HepG2 (cell line): ENCODE data around the gene HINT2. TPM values are rescaled to one million over a fixed set of nuclear protein-coding genes. Genes with fewer than 3 reads are reported as not detected.

Source experiments
- HNF4G ChIP-seq, 2 experiments: sonication (generic) in 1 of 2; formaldehyde crosslinking in 1 of 2; IDR thresholded peaks; 2 replicates each; pipeline versions ENCODE4 v1.4.0 to v1.6.1; 2011 to 2020; ENCODE audit warnings: borderline replicate concordance in 2 of 2, low read depth in 2 of 2, mild to moderate bottlenecking in 2 of 2, low read length in 1 of 2, missing genetic modification reagents in 1 of 2, moderate library complexity in 1 of 2
- MLLT10 ChIP-seq: sonication (generic); formaldehyde crosslinking; IDR thresholded peaks from 2 replicates; pipeline ENCODE4 v1.4.0; 2020; ENCODE audit warnings: missing genetic modification reagents
- POLR2AphosphoS5 ChIP-seq: IDR thresholded peaks from 2 replicates; pipeline ENCODE4 v1.6.1; 2012; ENCODE audit warnings: low read depth, low read length
- RXRB ChIP-seq: IDR thresholded peaks from 2 replicates; pipeline ENCODE4 v1.6.1; 2016; ENCODE audit warnings: borderline replicate concordance, missing genetic modification reagents, missing compliant biosample characterization
- ZBTB20 ChIP-seq: sonication (generic); formaldehyde crosslinking; IDR thresholded peaks from 2 replicates; pipeline ENCODE4 v1.8.1; 2023; ENCODE audit warnings: missing genetic modification reagents, low read depth, mild to moderate bottlenecking, borderline replicate concordance
- ZFP62 ChIP-seq: sonication (generic); formaldehyde crosslinking; IDR thresholded peaks from 2 replicates; pipeline ENCODE4 v1.4.0; 2020; ENCODE audit warnings: missing genetic modification reagents
- ZNF136 ChIP-seq: sonication (generic); formaldehyde crosslinking; IDR thresholded peaks from 2 replicates; pipeline ENCODE4 v1.8.1; 2022; ENCODE audit warnings: low read depth, mild to moderate bottlenecking, moderate library complexity, missing genetic modification reagents
- ZNF263 ChIP-seq: sonication (generic); formaldehyde crosslinking; IDR thresholded peaks from 2 replicates; pipeline ENCODE4 v1.4.0; 2020; ENCODE audit warnings: missing genetic modification reagents
- ZNF451 ChIP-seq: sonication (generic); formaldehyde crosslinking; IDR thresholded peaks from 2 replicates; pipeline ENCODE4 v1.5.0; 2020; ENCODE audit warnings: mild to moderate bottlenecking, missing genetic modification reagents
- ZNF530 ChIP-seq: sonication (generic); formaldehyde crosslinking; IDR thresholded peaks from 2 replicates; pipeline ENCODE4 v1.5.0; 2020; ENCODE audit warnings: low read depth, mild to moderate bottlenecking, missing genetic modification reagents
- ZNF607 ChIP-seq: sonication (generic); formaldehyde crosslinking; IDR thresholded peaks from 2 replicates; pipeline ENCODE4 v1.5.1; 2020; ENCODE audit warnings: missing genetic modification reagents, mild to moderate bottlenecking, borderline replicate concordance
- polyA plus RNA-seq, 8 experiments: library from polyadenylated mRNA; depleted of rRNA in 3 of 8; stranded (reverse) in 7 of 8; unstranded in 1 of 8; fragments of >200 nt; fragmentation: Illumina TruSeq in 4 of 8; extraction: Trizol in 4 of 8; gene quantifications; 2 replicates each; pipeline versions ENCODE4 v1.2.1 to v1.2.3, GENCODE V29; 2011 to 2016; ENCODE audit warnings: low read depth in 4 of 8, missing spikeins in 1 of 8, mixed read lengths in 1 of 8; ENCODE audit not compliant: insufficient read depth in 1 of 8
- total RNA-seq, 5 experiments: library from RNA; depleted of rRNA; stranded (reverse); fragments of >200 nt; fragmentation: Illumina TruSeq; extraction: Trizol; gene quantifications; 2 replicates each; pipeline ENCODE4 v1.2.3, GENCODE V29; 2016; ENCODE audit warnings: low read depth in 1 of 5
- TF ChIP-seq, protein P1 (sequence below): sonication (generic); formaldehyde crosslinking; IDR thresholded peaks from 2 replicates; pipeline ENCODE4 v1.9.0; 2022; ENCODE audit warnings: missing genetic modification reagents, mild to moderate bottlenecking, borderline replicate concordance
- TF ChIP-seq, protein P2 (sequence below): sonication (generic); formaldehyde crosslinking; IDR thresholded peaks from 2 replicates; pipeline ENCODE4 v1.4.0; 2020; ENCODE audit warnings: missing genetic modification reagents
- TF ChIP-seq, protein P3 (sequence below): sonication (generic); formaldehyde crosslinking; IDR thresholded peaks from 2 replicates; pipeline ENCODE4 v1.9.0; 2021; ENCODE audit warnings: missing genetic modification reagents, mild to moderate bottlenecking, borderline replicate concordance
- TF ChIP-seq, protein P4 (sequence below): sonication (generic); formaldehyde crosslinking; IDR thresholded peaks from 2 replicates; pipeline ENCODE4 v1.4.0; 2020; ENCODE audit warnings: missing genetic modification reagents
- TF ChIP-seq, protein P5 (sequence below): sonication (generic); formaldehyde crosslinking; conservative IDR thresholded peaks from 2 replicates; pipeline ENCODE4 v1.4.0; 2020; ENCODE audit warnings: missing genetic modification reagents
- TF ChIP-seq, protein P6 (sequence below): sonication (generic); formaldehyde crosslinking; IDR thresholded peaks from 2 replicates; pipeline ENCODE4 v1.5.0; 2020; ENCODE audit warnings: mild to moderate bottlenecking, low read depth, missing genetic modification reagents, borderline replicate concordance

Gene HINT2
- total and polyA plus RNA-seq, 2 of the 13 experiments (the other 11 are each of a cell fraction or from before 2014, with no cell fraction given): 37.9 to 56.2 TPM

DNA sequence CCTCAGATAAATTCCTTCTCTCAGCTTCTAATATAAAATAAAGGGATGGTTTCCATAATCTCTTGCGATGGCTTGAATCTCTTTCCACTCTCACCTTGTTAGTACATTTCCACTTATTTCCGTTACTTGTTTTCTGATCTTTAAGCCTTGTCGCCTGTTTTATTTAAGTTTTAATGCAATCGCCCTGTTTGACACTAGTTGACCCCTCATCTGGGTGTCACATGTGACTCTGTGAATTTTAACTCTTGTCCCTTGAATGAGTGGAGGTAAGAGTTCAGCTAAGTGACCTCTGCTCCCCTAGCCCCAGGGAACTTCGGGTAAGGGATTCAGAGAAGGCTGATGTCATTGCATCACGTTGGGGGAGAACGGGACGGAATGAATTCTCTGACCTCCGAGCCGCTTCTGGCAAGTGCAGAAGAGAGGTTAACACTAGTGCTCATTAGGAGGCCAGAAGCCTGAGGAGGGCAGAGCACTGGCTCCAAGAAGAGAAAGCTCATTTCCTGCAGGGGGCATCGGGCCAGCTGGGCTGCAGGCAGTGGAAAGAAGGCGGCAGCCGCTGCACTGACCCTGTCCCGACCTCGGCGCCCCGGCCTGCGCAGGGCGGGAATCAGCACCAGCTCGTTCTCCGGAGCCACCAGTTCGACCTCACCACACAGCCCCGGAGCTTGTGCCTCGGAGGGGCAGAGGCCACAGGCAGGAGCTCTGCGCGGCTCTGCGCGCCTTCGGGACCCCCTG lies 569 bp downstream of the HINT2 start (continued):
- TF ChIP-seq HNF4G (IDR thresholded peaks at IDR 0.05; ENCODE audit: borderline replicate concordance, low read depth, low read length) (peak; percentile 65; the same call in 1 of the 2 replicates), HNF4G (CRISPR knock-in tag; IDR thresholded peaks at IDR 0.05; ENCODE audit: borderline replicate concordance, low read depth) (peak; percentile 33; the same call in 1 of the 2 replicates), ZFP62 (CRISPR knock-in tag) (no peak), ZNF530 (no peak), RXRB (CRISPR knock-in tag) (peak; percentile 98), ZNF263 (CRISPR knock-in tag) (peak; percentile 53; the same call in 1 of the 2 replicates), ZBTB20 (CRISPR knock-in tag) (peak; percentile 87; the same call in 1 of the 2 replicates), ZNF607 (CRISPR knock-in tag) (0 out of 2 replicates have a peak, but pooled peaks have one; percentile 13), MLLT10 (CRISPR knock-in tag) (no peak), ZNF136 (CRISPR knock-in tag) (peak; percentile 45; the same call in 1 of the 2 replicates), ZNF451 (CRISPR knock-in tag) (0 out of 2 replicates have a peak, but pooled peaks have one; percentile 43), POLR2AphosphoS5 (peak; percentile 89)
- TF ChIP-seq, protein P1, sequence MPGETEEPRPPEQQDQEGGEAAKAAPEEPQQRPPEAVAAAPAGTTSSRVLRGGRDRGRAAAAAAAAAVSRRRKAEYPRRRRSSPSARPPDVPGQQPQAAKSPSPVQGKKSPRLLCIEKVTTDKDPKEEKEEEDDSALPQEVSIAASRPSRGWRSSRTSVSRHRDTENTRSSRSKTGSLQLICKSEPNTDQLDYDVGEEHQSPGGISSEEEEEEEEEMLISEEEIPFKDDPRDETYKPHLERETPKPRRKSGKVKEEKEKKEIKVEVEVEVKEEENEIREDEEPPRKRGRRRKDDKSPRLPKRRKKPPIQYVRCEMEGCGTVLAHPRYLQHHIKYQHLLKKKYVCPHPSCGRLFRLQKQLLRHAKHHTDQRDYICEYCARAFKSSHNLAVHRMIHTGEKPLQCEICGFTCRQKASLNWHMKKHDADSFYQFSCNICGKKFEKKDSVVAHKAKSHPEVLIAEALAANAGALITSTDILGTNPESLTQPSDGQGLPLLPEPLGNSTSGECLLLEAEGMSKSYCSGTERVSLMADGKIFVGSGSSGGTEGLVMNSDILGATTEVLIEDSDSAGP: 0 out of 2 replicates have a peak, but pooled peaks have one; percentile 82
- TF ChIP-seq, protein P2, sequence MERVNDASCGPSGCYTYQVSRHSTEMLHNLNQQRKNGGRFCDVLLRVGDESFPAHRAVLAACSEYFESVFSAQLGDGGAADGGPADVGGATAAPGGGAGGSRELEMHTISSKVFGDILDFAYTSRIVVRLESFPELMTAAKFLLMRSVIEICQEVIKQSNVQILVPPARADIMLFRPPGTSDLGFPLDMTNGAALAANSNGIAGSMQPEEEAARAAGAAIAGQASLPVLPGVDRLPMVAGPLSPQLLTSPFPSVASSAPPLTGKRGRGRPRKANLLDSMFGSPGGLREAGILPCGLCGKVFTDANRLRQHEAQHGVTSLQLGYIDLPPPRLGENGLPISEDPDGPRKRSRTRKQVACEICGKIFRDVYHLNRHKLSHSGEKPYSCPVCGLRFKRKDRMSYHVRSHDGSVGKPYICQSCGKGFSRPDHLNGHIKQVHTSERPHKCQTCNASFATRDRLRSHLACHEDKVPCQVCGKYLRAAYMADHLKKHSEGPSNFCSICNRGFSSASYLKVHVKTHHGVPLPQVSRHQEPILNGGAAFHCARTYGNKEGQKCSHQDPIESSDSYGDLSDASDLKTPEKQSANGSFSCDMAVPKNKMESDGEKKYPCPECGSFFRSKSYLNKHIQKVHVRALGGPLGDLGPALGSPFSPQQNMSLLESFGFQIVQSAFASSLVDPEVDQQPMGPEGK (CRISPR knock-in tag): peak; percentile 41; the same call in 1 of the 2 replicates
- TF ChIP-seq, protein P3, sequence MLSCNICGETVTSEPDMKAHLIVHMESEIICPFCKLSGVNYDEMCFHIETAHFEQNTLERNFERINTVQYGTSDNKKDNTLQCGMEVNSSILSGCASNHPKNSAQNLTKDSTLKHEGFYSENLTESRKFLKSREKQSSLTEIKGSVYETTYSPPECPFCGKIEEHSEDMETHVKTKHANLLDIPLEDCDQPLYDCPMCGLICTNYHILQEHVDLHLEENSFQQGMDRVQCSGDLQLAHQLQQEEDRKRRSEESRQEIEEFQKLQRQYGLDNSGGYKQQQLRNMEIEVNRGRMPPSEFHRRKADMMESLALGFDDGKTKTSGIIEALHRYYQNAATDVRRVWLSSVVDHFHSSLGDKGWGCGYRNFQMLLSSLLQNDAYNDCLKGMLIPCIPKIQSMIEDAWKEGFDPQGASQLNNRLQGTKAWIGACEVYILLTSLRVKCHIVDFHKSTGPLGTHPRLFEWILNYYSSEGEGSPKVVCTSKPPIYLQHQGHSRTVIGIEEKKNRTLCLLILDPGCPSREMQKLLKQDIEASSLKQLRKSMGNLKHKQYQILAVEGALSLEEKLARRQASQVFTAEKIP: no peak
- TF ChIP-seq, protein P4, sequence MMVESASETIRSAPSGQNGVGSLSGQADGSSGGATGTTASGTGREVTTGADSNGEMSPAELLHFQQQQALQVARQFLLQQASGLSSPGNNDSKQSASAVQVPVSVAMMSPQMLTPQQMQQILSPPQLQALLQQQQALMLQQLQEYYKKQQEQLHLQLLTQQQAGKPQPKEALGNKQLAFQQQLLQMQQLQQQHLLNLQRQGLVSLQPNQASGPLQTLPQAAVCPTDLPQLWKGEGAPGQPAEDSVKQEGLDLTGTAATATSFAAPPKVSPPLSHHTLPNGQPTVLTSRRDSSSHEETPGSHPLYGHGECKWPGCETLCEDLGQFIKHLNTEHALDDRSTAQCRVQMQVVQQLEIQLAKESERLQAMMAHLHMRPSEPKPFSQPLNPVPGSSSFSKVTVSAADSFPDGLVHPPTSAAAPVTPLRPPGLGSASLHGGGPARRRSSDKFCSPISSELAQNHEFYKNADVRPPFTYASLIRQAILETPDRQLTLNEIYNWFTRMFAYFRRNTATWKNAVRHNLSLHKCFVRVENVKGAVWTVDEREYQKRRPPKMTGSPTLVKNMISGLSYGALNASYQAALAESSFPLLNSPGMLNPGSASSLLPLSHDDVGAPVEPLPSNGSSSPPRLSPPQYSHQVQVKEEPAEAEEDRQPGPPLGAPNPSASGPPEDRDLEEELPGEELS: peak; percentile 56; the same call in 1 of the 2 replicates
- TF ChIP-seq, protein P5, sequence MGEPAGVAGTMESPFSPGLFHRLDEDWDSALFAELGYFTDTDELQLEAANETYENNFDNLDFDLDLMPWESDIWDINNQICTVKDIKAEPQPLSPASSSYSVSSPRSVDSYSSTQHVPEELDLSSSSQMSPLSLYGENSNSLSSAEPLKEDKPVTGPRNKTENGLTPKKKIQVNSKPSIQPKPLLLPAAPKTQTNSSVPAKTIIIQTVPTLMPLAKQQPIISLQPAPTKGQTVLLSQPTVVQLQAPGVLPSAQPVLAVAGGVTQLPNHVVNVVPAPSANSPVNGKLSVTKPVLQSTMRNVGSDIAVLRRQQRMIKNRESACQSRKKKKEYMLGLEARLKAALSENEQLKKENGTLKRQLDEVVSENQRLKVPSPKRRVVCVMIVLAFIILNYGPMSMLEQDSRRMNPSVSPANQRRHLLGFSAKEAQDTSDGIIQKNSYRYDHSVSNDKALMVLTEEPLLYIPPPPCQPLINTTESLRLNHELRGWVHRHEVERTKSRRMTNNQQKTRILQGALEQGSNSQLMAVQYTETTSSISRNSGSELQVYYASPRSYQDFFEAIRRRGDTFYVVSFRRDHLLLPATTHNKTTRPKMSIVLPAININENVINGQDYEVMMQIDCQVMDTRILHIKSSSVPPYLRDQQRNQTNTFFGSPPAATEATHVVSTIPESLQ (CRISPR knock-in tag): no peak
- TF ChIP-seq, protein P6, sequence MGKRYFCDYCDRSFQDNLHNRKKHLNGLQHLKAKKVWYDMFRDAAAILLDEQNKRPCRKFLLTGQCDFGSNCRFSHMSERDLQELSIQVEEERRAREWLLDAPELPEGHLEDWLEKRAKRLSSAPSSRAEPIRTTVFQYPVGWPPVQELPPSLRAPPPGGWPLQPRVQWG (CRISPR knock-in tag): no peak
